HEK293 (cell line): ENCODE measurements around the gene ZWILCH.
"Not testable (repeated sequence)": the region's sequence is repeated elsewhere in the genome, so short reads cannot be mapped to it uniquely, and the experiment has no call there.

Source experiments
- CTCF ChIA-PET: fragments of 350-600 bp; formaldehyde crosslinking; extraction: SDS; loops from one replicate; lab custom pipeline; 2021; ENCODE audit warnings: antibody characterized with exemption; lab: Yijun Ruan, JAX
- POLR2A ChIA-PET: fragments of 300-600 bp; formaldehyde crosslinking; extraction: SDS; loops from one replicate; lab custom pipeline; 2020; ENCODE audit warnings: antibody characterized with exemption, inconsistent platforms; lab: Yijun Ruan, JAX
- H3K27ac ChIP-seq: fragments of 200-500 bp; sonication (Bioruptor generic); 2 replicates; pipeline ENCODE4 v1.5.1; 2014; ENCODE audit warnings: low read depth, low read length, control low read depth, inconsistent platforms; ENCODE audit errors: extremely low read depth
- H3K36me3 ChIP-seq, 2 experiments: fragments of 200-500 bp in 1 of 2; sonication (Bioruptor generic) in 1 of 2; 1 replicate in 1 of 2; 2 replicates in 1 of 2; pipeline ENCODE4 v1.5.1; 2014 to 2017; ENCODE audit warnings: inconsistent platforms in 2 of 2, low read length in 2 of 2; ENCODE audit not compliant: control insufficient read depth in 2 of 2, insufficient read depth in 1 of 2
- H3K4me1 ChIP-seq: fragments of 200-500 bp; sonication (Bioruptor generic); 2 replicates; pipeline ENCODE4 v1.5.1; 2014; ENCODE audit warnings: mild to moderate bottlenecking, low read length, inconsistent platforms; ENCODE audit not compliant: control insufficient read depth, insufficient read depth
- H3K4me3 ChIP-seq: 2 replicates; pipeline ENCODE4 v1.5.1; 2011; ENCODE audit warnings: low read depth, mild to moderate bottlenecking, control low read depth, low read length, moderate library complexity
- H3K9me3 ChIP-seq: fragments of 200-500 bp; sonication (Bioruptor generic); 2 replicates; pipeline ENCODE4 v1.5.1; 2014; ENCODE audit warnings: low read depth, low read length, inconsistent platforms; ENCODE audit not compliant: control insufficient read depth, insufficient read depth
- KLF10 ChIP-seq: fragments of 450-650 bp; IDR thresholded peaks from 2 replicates; pipeline ENCODE4 v1.5.1; 2018; ENCODE audit warnings: missing biosample characterization, mild to moderate bottlenecking, missing genetic modification characterization
- ZFP37 ChIP-seq: fragments of 450-650 bp; formaldehyde crosslinking; IDR thresholded peaks from 2 replicates; pipeline ENCODE4 v1.5.1; 2016; ENCODE audit warnings: missing biosample characterization, missing genetic modification characterization
- ZNF292 ChIP-seq: fragments of 450-650 bp; formaldehyde crosslinking; IDR thresholded peaks from 2 replicates; pipeline ENCODE4 v1.5.1; 2016; ENCODE audit warnings: low read depth, missing biosample characterization, missing genetic modification characterization, borderline replicate concordance
- ZNF311 ChIP-seq: fragments of 450-650 bp; formaldehyde crosslinking; IDR thresholded peaks from 2 replicates; pipeline ENCODE4 v1.5.1; 2017; ENCODE audit warnings: missing biosample characterization, missing genetic modification characterization, borderline replicate concordance
- ZNF629 ChIP-seq: fragments of 450-650 bp; formaldehyde crosslinking; IDR thresholded peaks from 2 replicates; pipeline ENCODE4 v1.5.1; 2017; ENCODE audit warnings: missing biosample characterization, missing genetic modification characterization
- ZNF776 ChIP-seq: fragments of 450-650 bp; formaldehyde crosslinking; IDR thresholded peaks from 2 replicates; pipeline ENCODE4 v1.5.0; 2017; ENCODE audit warnings: missing biosample characterization, missing genetic modification characterization, borderline replicate concordance
- ZXDB ChIP-seq: fragments of 450-650 bp; formaldehyde crosslinking; IDR thresholded peaks from 2 replicates; pipeline ENCODE4 v1.5.1; 2016; ENCODE audit warnings: missing biosample characterization, missing genetic modification characterization
- TF ChIP-seq, protein P1 (sequence below): fragments of 450-650 bp; formaldehyde crosslinking; IDR thresholded peaks from 2 replicates; pipeline ENCODE4 v1.5.1; 2016; ENCODE audit warnings: missing biosample characterization, missing genetic modification characterization
- TF ChIP-seq, protein P2 (sequence below): fragments of 450-650 bp; formaldehyde crosslinking; IDR thresholded peaks from 2 replicates; pipeline ENCODE4 v1.5.1; 2017; ENCODE audit warnings: missing biosample characterization, missing genetic modification characterization
- TF ChIP-seq, protein P3 (sequence below): fragments of 450-650 bp; formaldehyde crosslinking; IDR thresholded peaks from 2 replicates; pipeline ENCODE4 v1.5.1; 2016; ENCODE audit warnings: missing biosample characterization, missing genetic modification characterization

Gene ZWILCH

DNA sequence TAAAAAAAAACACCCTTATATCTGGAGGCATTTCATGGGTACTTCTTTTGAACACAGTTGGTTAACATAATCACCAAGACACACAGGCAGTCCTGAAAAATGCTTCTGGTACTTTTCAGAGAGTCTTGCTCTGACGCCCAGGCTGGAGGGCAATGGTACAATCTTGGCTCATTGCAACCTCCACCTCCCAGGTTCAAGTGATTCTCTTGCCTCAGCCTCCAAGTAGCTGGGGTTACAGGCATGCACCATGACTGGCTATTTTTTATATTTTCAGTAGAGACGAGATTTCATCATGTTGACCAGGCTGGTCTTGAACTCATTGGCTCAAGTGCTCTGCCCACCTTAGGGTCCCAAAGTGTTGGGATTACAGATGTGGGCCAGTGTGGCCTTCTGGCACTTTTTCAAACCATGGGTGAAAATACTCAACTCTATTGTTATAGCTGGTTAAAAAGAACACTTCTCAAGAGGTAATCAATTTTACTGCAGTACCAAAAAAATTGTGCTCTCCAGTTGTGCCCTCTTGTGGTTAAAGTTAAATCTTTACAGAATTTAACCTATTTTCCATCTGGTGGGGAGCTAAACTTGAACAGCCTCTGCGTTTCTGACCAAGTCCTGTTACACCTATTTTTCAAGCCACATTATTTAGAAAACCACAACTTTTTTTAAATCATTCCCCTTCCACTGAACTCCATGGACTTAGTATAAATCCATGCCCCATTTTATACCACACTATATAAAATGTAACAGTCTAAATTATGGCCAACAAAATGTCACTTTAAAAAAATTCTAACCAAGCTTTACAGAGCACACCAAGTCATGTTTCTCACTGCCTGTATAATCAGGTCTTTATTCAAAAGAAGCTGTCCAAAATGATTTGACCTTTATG, 6.4 kb upstream of the ZWILCH start (continued):
- TF ChIP-seq, protein P1, sequence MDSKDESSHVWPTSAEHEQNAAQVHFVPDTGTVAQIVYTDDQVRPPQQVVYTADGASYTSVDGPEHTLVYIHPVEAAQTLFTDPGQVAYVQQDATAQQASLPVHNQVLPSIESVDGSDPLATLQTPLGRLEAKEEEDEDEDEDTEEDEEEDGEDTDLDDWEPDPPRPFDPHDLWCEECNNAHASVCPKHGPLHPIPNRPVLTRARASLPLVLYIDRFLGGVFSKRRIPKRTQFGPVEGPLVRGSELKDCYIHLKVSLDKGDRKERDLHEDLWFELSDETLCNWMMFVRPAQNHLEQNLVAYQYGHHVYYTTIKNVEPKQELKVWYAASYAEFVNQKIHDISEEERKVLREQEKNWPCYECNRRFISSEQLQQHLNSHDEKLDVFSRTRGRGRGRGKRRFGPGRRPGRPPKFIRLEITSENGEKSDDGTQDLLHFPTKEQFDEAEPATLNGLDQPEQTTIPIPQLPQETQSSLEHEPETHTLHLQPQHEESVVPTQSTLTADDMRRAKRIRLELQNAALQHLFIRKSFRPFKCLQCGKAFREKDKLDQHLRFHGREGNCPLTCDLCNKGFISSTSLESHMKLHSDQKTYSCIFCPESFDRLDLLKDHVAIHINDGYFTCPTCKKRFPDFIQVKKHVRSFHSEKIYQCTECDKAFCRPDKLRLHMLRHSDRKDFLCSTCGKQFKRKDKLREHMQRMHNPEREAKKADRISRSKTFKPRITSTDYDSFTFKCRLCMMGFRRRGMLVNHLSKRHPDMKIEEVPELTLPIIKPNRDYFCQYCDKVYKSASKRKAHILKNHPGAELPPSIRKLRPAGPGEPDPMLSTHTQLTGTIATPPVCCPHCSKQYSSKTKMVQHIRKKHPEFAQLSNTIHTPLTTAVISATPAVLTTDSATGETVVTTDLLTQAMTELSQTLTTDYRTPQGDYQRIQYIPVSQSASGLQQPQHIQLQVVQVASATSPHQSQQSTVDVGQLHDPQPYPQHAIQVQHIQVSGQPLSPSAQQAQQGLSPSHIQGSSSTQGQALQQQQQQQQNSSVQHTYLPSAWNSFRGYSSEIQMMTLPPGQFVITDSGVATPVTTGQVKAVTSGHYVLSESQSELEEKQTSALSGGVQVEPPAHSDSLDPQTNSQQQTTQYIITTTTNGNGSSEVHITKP = peak; percentile 49
- TF ChIP-seq ZNF311 (tag by site-specific recombination) (no peak), KLF10 (0 out of 2 replicates have a peak, but pooled peaks have one; percentile 41), ZFP37 (tag by site-specific recombination) (no peak), ZNF776 (no peak), ZNF629 (tag by site-specific recombination) (0 out of 2 replicates have a peak, but pooled peaks have one; percentile 10), ZXDB (no peak), ZNF292 (tag by site-specific recombination) (no peak)
- TF ChIP-seq, protein P2, sequence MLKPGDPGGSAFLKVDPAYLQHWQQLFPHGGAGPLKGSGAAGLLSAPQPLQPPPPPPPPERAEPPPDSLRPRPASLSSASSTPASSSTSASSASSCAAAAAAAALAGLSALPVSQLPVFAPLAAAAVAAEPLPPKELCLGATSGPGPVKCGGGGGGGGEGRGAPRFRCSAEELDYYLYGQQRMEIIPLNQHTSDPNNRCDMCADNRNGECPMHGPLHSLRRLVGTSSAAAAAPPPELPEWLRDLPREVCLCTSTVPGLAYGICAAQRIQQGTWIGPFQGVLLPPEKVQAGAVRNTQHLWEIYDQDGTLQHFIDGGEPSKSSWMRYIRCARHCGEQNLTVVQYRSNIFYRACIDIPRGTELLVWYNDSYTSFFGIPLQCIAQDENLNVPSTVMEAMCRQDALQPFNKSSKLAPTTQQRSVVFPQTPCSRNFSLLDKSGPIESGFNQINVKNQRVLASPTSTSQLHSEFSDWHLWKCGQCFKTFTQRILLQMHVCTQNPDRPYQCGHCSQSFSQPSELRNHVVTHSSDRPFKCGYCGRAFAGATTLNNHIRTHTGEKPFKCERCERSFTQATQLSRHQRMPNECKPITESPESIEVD (tag by site-specific recombination) = peak; percentile 88
- TF ChIP-seq, protein P3, sequence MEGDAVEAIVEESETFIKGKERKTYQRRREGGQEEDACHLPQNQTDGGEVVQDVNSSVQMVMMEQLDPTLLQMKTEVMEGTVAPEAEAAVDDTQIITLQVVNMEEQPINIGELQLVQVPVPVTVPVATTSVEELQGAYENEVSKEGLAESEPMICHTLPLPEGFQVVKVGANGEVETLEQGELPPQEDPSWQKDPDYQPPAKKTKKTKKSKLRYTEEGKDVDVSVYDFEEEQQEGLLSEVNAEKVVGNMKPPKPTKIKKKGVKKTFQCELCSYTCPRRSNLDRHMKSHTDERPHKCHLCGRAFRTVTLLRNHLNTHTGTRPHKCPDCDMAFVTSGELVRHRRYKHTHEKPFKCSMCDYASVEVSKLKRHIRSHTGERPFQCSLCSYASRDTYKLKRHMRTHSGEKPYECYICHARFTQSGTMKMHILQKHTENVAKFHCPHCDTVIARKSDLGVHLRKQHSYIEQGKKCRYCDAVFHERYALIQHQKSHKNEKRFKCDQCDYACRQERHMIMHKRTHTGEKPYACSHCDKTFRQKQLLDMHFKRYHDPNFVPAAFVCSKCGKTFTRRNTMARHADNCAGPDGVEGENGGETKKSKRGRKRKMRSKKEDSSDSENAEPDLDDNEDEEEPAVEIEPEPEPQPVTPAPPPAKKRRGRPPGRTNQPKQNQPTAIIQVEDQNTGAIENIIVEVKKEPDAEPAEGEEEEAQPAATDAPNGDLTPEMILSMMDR (tag by site-specific recombination) = peak; percentile 41

DNA sequence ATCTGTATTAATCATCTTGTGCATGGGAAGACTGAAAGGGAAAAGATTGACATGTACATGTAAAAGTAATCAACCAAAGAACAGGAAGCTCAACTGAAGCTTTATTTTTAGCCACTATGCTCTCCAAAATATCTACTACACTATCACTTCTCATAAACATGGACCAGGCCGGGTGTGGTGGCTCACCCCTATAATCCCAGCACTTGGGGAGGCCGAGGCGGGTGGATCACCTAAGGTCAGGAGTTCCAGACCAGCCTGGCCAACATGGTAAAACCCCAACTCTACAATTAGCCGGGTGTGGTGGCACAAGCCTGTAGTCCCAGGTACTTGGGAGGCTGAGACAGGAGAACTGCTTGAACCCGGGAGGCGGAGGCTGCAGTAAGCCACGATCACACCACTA, 4.8 kb upstream of the ZWILCH start:
- H3K9me3 ChIP-seq, H3K27ac ChIP-seq, H3K4me3 ChIP-seq, H3K4me1 ChIP-seq: not testable (repeated sequence)
- CTCF ChIA-PET = interaction anchor here (0.6 kb wide), 1 partner anchor 289 kb away, joined by 3 read pairs; no protein-coding TSS in a partner anchor
- peaks cover 55 to 84% of the 10 kb centered on the region in 2 experiments for H3K36me3 ChIP-seq
- POLR2A ChIA-PET = interaction anchor here (0.7 kb wide), 1 partner anchor 113 kb away, joined by 3 read pairs; no protein-coding TSS in a partner anchor
- TF ChIP-seq, protein P1 = peak; percentile 49
